GM19395 (cell line): Measurements from ENCODE around the gene PROK1.
"Not testable (repeated sequence)": the region's sequence is repeated elsewhere in the genome, so short reads cannot be mapped to it uniquely, and the experiment has no call there.

Source experiments
- ATAC-seq: cut with Tn5 transposase; IDR thresholded peaks from one replicate; pipeline ENCODE4 v1.9.1; 2021; ENCODE audit warnings: mild to moderate bottlenecking, moderate library complexity; ENCODE audit not compliant: unreplicated experiment

The PROK1 gene

GRCh38 chr1:110433213-110433612 lies 17.7 kb upstream of the PROK1 start:
- no peak for ATAC-seq

- no peak for ATAC-seq
Measured at GRCh38 chr1:110433803-110434202, 17.1 kb upstream of the PROK1 start.

GRCh38 chr1:110434946-110435345 lies 16.0 kb upstream of the PROK1 start:
- ATAC-seq: no peak

GRCh38 chr1:110436635-110437034 lies 14.3 kb upstream of the PROK1 start:
- ATAC-seq: no peak

GRCh38 chr1:110437645-110438299 lies 13.2 kb upstream of the PROK1 start:
- ATAC-seq: not testable (repeated sequence)

GRCh38 chr1:110438893-110439292 lies 12.1 kb upstream of the PROK1 start:
- no peak for ATAC-seq

GRCh38 chr1:110439873-110440272 lies 11.1 kb upstream of the PROK1 start:
- ATAC-seq: not testable (repeated sequence)

- ATAC-seq: no peak
Measured at GRCh38 chr1:110440877-110441276, 10.1 kb upstream of the PROK1 start.

GRCh38 chr1:110441888-110442287 lies 9.1 kb upstream of the PROK1 start:
- ATAC-seq: no peak

- ATAC-seq: no peak
Measured at GRCh38 chr1:110443451-110443850, 7.5 kb upstream of the PROK1 start.

GRCh38 chr1:110444561-110444960 lies 6.4 kb upstream of the PROK1 start:
- no peak for ATAC-seq

- ATAC-seq: no peak
Measured at GRCh38 chr1:110449661-110450651, 993 bp upstream of the PROK1 start.

GRCh38 chr1:110452330-110452729 lies 1.4 kb downstream of the PROK1 start:
- ATAC-seq: no peak

GRCh38 chr1:110453829-110454228 lies 2.9 kb downstream of the PROK1 start:
- no peak for ATAC-seq

- ATAC-seq: no peak
Measured at GRCh38 chr1:110454328-110454727, 3.4 kb downstream of the PROK1 start.

GRCh38 chr1:110455151-110455550 lies 4.2 kb downstream of the PROK1 start:
- no peak for ATAC-seq

GRCh38 chr1:110457206-110457605 lies 6.3 kb downstream of the PROK1 start:
- ATAC-seq: no peak

- ATAC-seq: peak; percentile 63
Measured at GRCh38 chr1:110460253-110461220, 9.6 kb downstream of the PROK1 start.

- no peak for ATAC-seq
Measured at GRCh38 chr1:110462093-110462492, 11.1 kb downstream of the PROK1 start.

- no peak for ATAC-seq
Measured at GRCh38 chr1:110462964-110463363, 12.0 kb downstream of the PROK1 start.

- ATAC-seq: no peak
Measured at GRCh38 chr1:110463725-110464124, 12.8 kb downstream of the PROK1 start.
